Lung microvascular endothelial cell (primary cell): ENCODE results near the gene NHEJ1. TPM values are rescaled to one million over a fixed set of nuclear protein-coding genes. Genes with fewer than 3 reads are reported as not detected.

Experiments used
- DNase-seq, 2 donors: peaks; one replicate each; pipeline versions ENCODE4 v3.0.0 to v3.0.0-alpha.2; 2010; ENCODE audit warnings: low read depth in 2 of 2
- total RNA-seq: library from RNA; depleted of rRNA; stranded (reverse); fragments of >200 nt; gene quantifications from 2 replicates; pipeline ENCODE4 v1.2.1, GENCODE V29; 2014

NHEJ1 gene
- total RNA-seq, 1 donor from 2014 or later, result 13.1 TPM

- no peak for DNase-seq
Observed at GRCh38 chr2:219090436-219091299, 69.9 kb downstream of the NHEJ1 start.

GRCh38 chr2:219089330-219089729 lies 71.3 kb downstream of the NHEJ1 start:
- DNase-seq, result no peak

- DNase-seq, result no peak
Observed at GRCh38 chr2:219087848-219088247, 72.8 kb downstream of the NHEJ1 start.

- DNase-seq, result no peak
Observed at GRCh38 chr2:219087361-219087760, 73.3 kb downstream of the NHEJ1 start.

GRCh38 chr2:219086196-219086595 lies 74.4 kb downstream of the NHEJ1 start:
- no peak for DNase-seq

- DNase-seq, result no peak
Observed at GRCh38 chr2:219084791-219085190, 75.8 kb downstream of the NHEJ1 start.

- DNase-seq, result peak in 1 of 2 donors; percentile 15
Observed at GRCh38 chr2:219082332-219082958, 78.2 kb downstream of the NHEJ1 start.

- no peak for DNase-seq
Observed at GRCh38 chr2:219081701-219082331, 78.8 kb downstream of the NHEJ1 start.

GRCh38 chr2:219081096-219081495 lies 79.5 kb downstream of the NHEJ1 start:
- DNase-seq, result no peak

- DNase-seq, result no peak
Observed at GRCh38 chr2:219079417-219079816, 81.2 kb downstream of the NHEJ1 start.

GRCh38 chr2:219078951-219079350 lies 81.7 kb downstream of the NHEJ1 start:
- DNase-seq, result no peak

GRCh38 chr2:219078126-219078525 lies 82.5 kb downstream of the NHEJ1 start:
- DNase-seq, result no peak

- DNase-seq, result no peak
Observed at GRCh38 chr2:219076253-219076652, 84.4 kb downstream of the NHEJ1 start.

GRCh38 chr2:219073413-219074129 lies 87.0 kb downstream of the NHEJ1 start:
- peak; percentile 73 to 76 for DNase-seq

- no peak for DNase-seq
Observed at GRCh38 chr2:219072741-219073250, 87.8 kb downstream of the NHEJ1 start.

- no peak for DNase-seq
Observed at GRCh38 chr2:219071131-219071816, 89.3 kb downstream of the NHEJ1 start.

GRCh38 chr2:219065484-219065883 lies 95.1 kb downstream of the NHEJ1 start:
- DNase-seq, result no peak

GRCh38 chr2:219062081-219062480 lies 98.5 kb downstream of the NHEJ1 start:
- DNase-seq, result no peak

- DNase-seq, result peak in 1 of 2 donors; percentile 24
Observed at GRCh38 chr2:219060821-219061791, 99.5 kb downstream of the NHEJ1 start, which contains the start of gene IHH. TSS of gene IHH (minus strand) at chr2:219060921. CDS start at chr2:219060467, 454 bp downstream.
